Neuronal stem cell (in vitro differentiated cells): Measurements from ENCODE around the gene GAN.
"Not testable (repeated sequence)": the region's sequence is repeated elsewhere in the genome, so short reads cannot be mapped to it uniquely, and the experiment has no call there.

Source experiments
- DNase-seq: peaks from one replicate; pipeline ENCODE4 v3.0.0-alpha.2; 2013; ENCODE audit warnings: low spot score
- H2AFZ ChIP-seq: one replicate; pipeline ENCODE4 v1.6.1; 2013; ENCODE audit warnings: mild to moderate bottlenecking, low read length, inconsistent platforms
- H2AK5ac ChIP-seq: 2 replicates; pipeline ENCODE4 v1.6.1; 2013; ENCODE audit warnings: low read depth, mild to moderate bottlenecking, inconsistent platforms, low read length, moderate library complexity, mixed read lengths
- H2BK120ac ChIP-seq: 2 replicates; pipeline ENCODE4 v1.6.1; 2013; ENCODE audit warnings: low read depth, mild to moderate bottlenecking, inconsistent platforms, low read length, moderate library complexity, mixed read lengths
- H2BK12ac ChIP-seq: one replicate; pipeline ENCODE4 v1.6.1; 2013; ENCODE audit warnings: low read length, inconsistent platforms
- H2BK15ac ChIP-seq: 2 replicates; pipeline ENCODE4 v1.6.1; 2013; ENCODE audit warnings: mild to moderate bottlenecking, low read length, inconsistent platforms, mixed read lengths
- H2BK5ac ChIP-seq: one replicate; pipeline ENCODE4 v1.6.1; 2013; ENCODE audit warnings: inconsistent platforms, mild to moderate bottlenecking, low read length, moderate library complexity
- H3K14ac ChIP-seq: one replicate; pipeline ENCODE4 v1.6.1; 2013; ENCODE audit warnings: low read length, inconsistent platforms
- H3K18ac ChIP-seq: 2 replicates; pipeline ENCODE4 v1.6.1; 2013; ENCODE audit warnings: low read length, inconsistent platforms
- H3K23ac ChIP-seq: 2 replicates; pipeline ENCODE4 v1.6.1; 2013; ENCODE audit warnings: low read depth, mild to moderate bottlenecking, mixed read lengths, low read length, inconsistent platforms; ENCODE audit not compliant: poor library complexity
- H3K27ac ChIP-seq: replicated peaks from 3 replicates; pipeline ENCODE4 v1.5.1; 2013; ENCODE audit warnings: low read length, inconsistent platforms
- H3K27me3 ChIP-seq, 3 experiments: 2 replicates each; pipeline ENCODE4 v1.6.1; 2013; ENCODE audit warnings: low read length in 3 of 3, mild to moderate bottlenecking in 2 of 3, inconsistent platforms in 1 of 3, low read depth in 1 of 3, mixed read lengths in 1 of 3, moderate library complexity in 1 of 3; ENCODE audit not compliant: control insufficient read depth in 3 of 3, insufficient read depth in 3 of 3
- H3K36me3 ChIP-seq, 2 donors: replicated peaks in 1 of 2; 2 replicates each; pipeline ENCODE4 v1.6.1; 2013; ENCODE audit warnings: low read length in 2 of 2; ENCODE audit not compliant: control insufficient read depth in 2 of 2, insufficient read depth in 2 of 2
- H3K4ac ChIP-seq: 2 replicates; pipeline ENCODE4 v1.6.1; 2013; ENCODE audit warnings: inconsistent platforms, mild to moderate bottlenecking, low read length, moderate library complexity
- H3K4me1 ChIP-seq, 2 donors: 1 replicate in 1 of 2; 2 replicates in 1 of 2; pipeline ENCODE4 v1.6.1; 2013; ENCODE audit warnings: low read length in 2 of 2, low read depth in 1 of 2; ENCODE audit not compliant: control insufficient read depth in 2 of 2, insufficient read depth in 1 of 2
- H3K4me2 ChIP-seq: one replicate; pipeline ENCODE4 v1.6.1; 2013; ENCODE audit warnings: mild to moderate bottlenecking, low read length, inconsistent platforms; ENCODE audit not compliant: insufficient read depth, poor library complexity, severe bottlenecking
- H3K4me3 ChIP-seq, 2 donors: 2 replicates each; pipeline ENCODE4 v1.5.1; 2013; ENCODE audit warnings: low read length in 2 of 2, mild to moderate bottlenecking in 2 of 2, inconsistent platforms in 1 of 2, moderate library complexity in 1 of 2
- H3K79me1 ChIP-seq: one replicate; pipeline ENCODE4 v1.6.1; 2013; ENCODE audit warnings: low read depth, mild to moderate bottlenecking, inconsistent platforms, low read length, moderate library complexity
- H3K9ac ChIP-seq: one replicate; pipeline ENCODE4 v1.6.1; 2013; ENCODE audit warnings: mild to moderate bottlenecking, low read depth, low read length, inconsistent platforms; ENCODE audit not compliant: poor library complexity
- H3K9me3 ChIP-seq, 2 donors: replicated peaks in 1 of 2; 2 replicates each; pipeline versions ENCODE3 to v1.6.1; 2013; ENCODE audit warnings: low read length in 2 of 2, mild to moderate bottlenecking in 2 of 2, inconsistent platforms in 1 of 2, low read depth in 1 of 2, mixed read lengths in 1 of 2, moderate library complexity in 1 of 2; ENCODE audit not compliant: control insufficient read depth in 2 of 2, insufficient read depth in 1 of 2
- H4K8ac ChIP-seq: one replicate; pipeline ENCODE4 v1.6.1; 2013; ENCODE audit warnings: low read depth, mild to moderate bottlenecking, inconsistent platforms, low read length, moderate library complexity
- H4K91ac ChIP-seq: one replicate; pipeline ENCODE4 v1.6.1; 2013; ENCODE audit warnings: low read length, low read depth, mild to moderate bottlenecking, inconsistent platforms; ENCODE audit not compliant: poor library complexity
- WGBS, 2 donors: extraction: QIAGEN DNeasy Blood & Tissue Kit; methylation state at CpG; one replicate each; pipeline ENCODE4 v1.1.7; 2013; ENCODE audit warnings: missing lambda C conversion rate in 2 of 2, mixed read lengths in 1 of 2; ENCODE audit not compliant: insufficient read length in 2 of 2, insufficient replicate concordance in 1 of 2; ENCODE audit errors: extremely low coverage in 2 of 2; 5-methylcytosine and 5-hydroxymethylcytosine counted together

The GAN gene

GRCh38 chr16:81335669-81336068, 20.9 kb downstream of the GAN start:
- Histone ChIP-seq H2BK12ac (no peak overlapping the region), H3K4ac (no peak overlapping the region), H3K27me3 (no peaks in the 10 kb centered on the region), H3K4me2 (no peak overlapping the region), H4K91ac (no peak overlapping the region), H3K14ac (no peak overlapping the region), H2BK5ac (no peak overlapping the region), H3K4me1 (no peaks in the 10 kb centered on the region), H3K18ac (no peak overlapping the region), H4K8ac (no peak overlapping the region), H2BK15ac (no peak overlapping the region), H2BK120ac (no peak overlapping the region), H3K36me3 (peaks cover 1 to 7% of the 10 kb centered on the region in 2 donors), H2AK5ac (no peak overlapping the region), H3K27ac (no peak overlapping the region), H3K9me3 (peaks cover 3 to 5% of the 10 kb centered on the region in 2 donors), H2AFZ (no peak overlapping the region), H3K9ac (no peak overlapping the region), H3K23ac (no peak overlapping the region), H3K79me1 (peaks cover 3% of the 10 kb centered on the region), H3K4me3 (no peak overlapping the region)
- 100% methylated on average over 1 of the region's 6 CpGs; no CpG with 5 or more reads in 1 of the 2 donors for WGBS, 2 donors
- DNase-seq: no peak

- no peak overlapping the region for H3K9ac ChIP-seq
- H3K14ac ChIP-seq: no peak overlapping the region
- H2BK120ac ChIP-seq: no peak overlapping the region
- H2AFZ ChIP-seq: no peak overlapping the region
- H3K23ac ChIP-seq: no peak overlapping the region
- H2AK5ac ChIP-seq: no peak overlapping the region
- H3K4me3 ChIP-seq: no peak overlapping the region
- H3K4me1 ChIP-seq: no peaks in the 10 kb centered on the region
- peaks cover 1 to 6% of the 10 kb centered on the region in 2 donors for H3K36me3 ChIP-seq
- no peak for DNase-seq
- H2BK5ac ChIP-seq: no peak overlapping the region
- no peaks in the 10 kb centered on the region for H3K27me3 ChIP-seq
- no peak overlapping the region for H4K8ac ChIP-seq
- peaks cover 3% of the 10 kb centered on the region for H3K79me1 ChIP-seq
- H3K4ac ChIP-seq: no peak overlapping the region
- no peak overlapping the region for H2BK15ac ChIP-seq
- H3K4me2 ChIP-seq: no peak overlapping the region
- no CpG with 5 or more reads among the region's 5 CpGs for WGBS, 2 donors
- no peak overlapping the region for H3K27ac ChIP-seq
- H3K18ac ChIP-seq: no peak overlapping the region
- no peak overlapping the region for H4K91ac ChIP-seq
- peaks cover 3 to 5% of the 10 kb centered on the region in 2 donors for H3K9me3 ChIP-seq
- no peak overlapping the region for H2BK12ac ChIP-seq
These were observed 22.3 kb downstream of the GAN start for GRCh38 chr16:81337097-81337496.

GRCh38 chr16:81345172-81345571, 30.4 kb downstream of the GAN start:
- not testable (repeated sequence) for H3K36me3 ChIP-seq, H3K4ac ChIP-seq, H3K4me3 ChIP-seq, H3K4me2 ChIP-seq, H3K27ac ChIP-seq, H2BK120ac ChIP-seq, H2BK5ac ChIP-seq, H2AFZ ChIP-seq, H2BK12ac ChIP-seq, H3K23ac ChIP-seq, H3K4me1 ChIP-seq, H2BK15ac ChIP-seq, H3K14ac ChIP-seq, H3K79me1 ChIP-seq, H3K27me3 ChIP-seq, DNase-seq, H4K8ac ChIP-seq, H3K9ac ChIP-seq, H4K91ac ChIP-seq, H2AK5ac ChIP-seq, H3K18ac ChIP-seq
- H3K9me3 ChIP-seq: peaks cover 5 to 27% of the 10 kb centered on the region in 2 donors
- no CpG with 5 or more reads among the region's 3 CpGs for WGBS, 2 donors

DNA sequence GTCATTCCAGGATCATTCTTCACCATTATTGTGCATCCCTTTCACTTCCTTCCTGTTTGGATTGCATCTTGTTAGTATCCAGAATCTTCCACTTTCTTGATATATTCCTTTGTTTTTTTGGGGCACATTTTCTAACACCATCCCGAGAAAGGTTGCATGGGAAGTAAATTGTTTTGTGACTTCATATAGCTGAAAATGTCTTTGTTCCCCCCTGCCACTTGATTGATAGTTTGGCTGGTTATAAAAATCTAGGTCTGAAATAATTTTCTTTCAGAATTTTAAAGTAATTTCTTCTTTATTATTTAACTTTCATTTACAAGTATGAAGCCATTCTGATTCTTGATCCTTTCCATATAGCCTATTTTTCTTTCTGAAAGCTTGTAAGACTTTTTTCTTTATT, 32.7 kb downstream of the GAN start:
- WGBS, 2 donors: no CpG with 5 or more reads among the region's 1 CpG

More for the DNA sequence above, 32.7 kb downstream of the GAN start:
- no peak overlapping the region for H3K4me3 ChIP-seq
- H3K9me3 ChIP-seq: peaks cover 5 to 27% of the 10 kb centered on the region in 2 donors
- no peak overlapping the region for H4K91ac ChIP-seq
- no peaks in the 10 kb centered on the region for H3K79me1 ChIP-seq
- no peak overlapping the region for H2BK5ac ChIP-seq
- H3K27ac ChIP-seq: no peak overlapping the region
- H2AK5ac ChIP-seq: no peak overlapping the region
- H2BK120ac ChIP-seq: no peak overlapping the region
- H3K23ac ChIP-seq: no peak overlapping the region
- H2AFZ ChIP-seq: no peak overlapping the region
- no peak overlapping the region for H3K18ac ChIP-seq
- DNase-seq: no peak
- H2BK12ac ChIP-seq: no peak overlapping the region
- H2BK15ac ChIP-seq: no peak overlapping the region
- H3K4ac ChIP-seq: no peak overlapping the region
- H3K36me3 ChIP-seq: peaks cover 1 to 10% of the 10 kb centered on the region in 2 donors
- no peak overlapping the region for H3K9ac ChIP-seq
- no peaks in the 10 kb centered on the region for H3K4me1 ChIP-seq
- no peaks in the 10 kb centered on the region for H3K27me3 ChIP-seq
- H4K8ac ChIP-seq: no peak overlapping the region
- H3K4me2 ChIP-seq: no peak overlapping the region
- H3K14ac ChIP-seq: no peak overlapping the region
